LNCAP (cell line): Measurements from ENCODE around the gene DST.

Source experiments
- CTCF ChIP-seq: fragments of 450-650 bp; IDR thresholded peaks from 2 replicates; pipeline ENCODE4 v1.5.1; 2017; ENCODE audit warnings: mild to moderate bottlenecking

DST gene

GRCh38 chr6:56450882-56451739, 191.6 kb downstream of the DST start:
- TF ChIP-seq CTCF, result no peak

- TF ChIP-seq CTCF, result no peak
These were observed 192.3 kb downstream of the DST start for GRCh38 chr6:56450376-56450775.

GRCh38 chr6:56448046-56448445, 194.6 kb downstream of the DST start:
- no peak for TF ChIP-seq CTCF

GRCh38 chr6:56445818-56446217, 196.9 kb downstream of the DST start:
- TF ChIP-seq CTCF, result no peak

- no peak for TF ChIP-seq CTCF
These were observed 197.8 kb downstream of the DST start for GRCh38 chr6:56444855-56445254.

- TF ChIP-seq CTCF, result no peak
These were observed 202.1 kb downstream of the DST start for GRCh38 chr6:56440551-56440981.

- no peak for TF ChIP-seq CTCF
These were observed 205.4 kb downstream of the DST start for GRCh38 chr6:56437171-56437900.
